HFF-Myc (cell line): Measurements from ENCODE around the gene TIAM1.

Source experiments
- DNase-seq: peaks from one replicate; pipeline ENCODE4 v3.0.0-alpha.2; 2011; ENCODE audit warnings: low read depth; ENCODE audit errors: extremely low read depth
- H3K4me3 ChIP-seq: replicated peaks from 2 replicates; pipeline ENCODE4 v1.5.1; 2011; ENCODE audit warnings: low read depth, mild to moderate bottlenecking, control low read depth, low read length
- CTCF ChIP-seq: IDR thresholded peaks from 2 replicates; pipeline ENCODE4 v1.5.1; 2012; ENCODE audit warnings: mild to moderate bottlenecking, low read depth, low read length, control low read depth; ENCODE audit errors: missing control alignments

TIAM1 gene

GRCh38 chr21:31278511-31279130 is 65.4 kb downstream of the TIAM1 start:
- no peak overlapping the region for H3K4me3 ChIP-seq
- TF ChIP-seq CTCF = no peak
- DNase-seq = no peak

GRCh38 chr21:31276663-31277062 is 67.4 kb downstream of the TIAM1 start:
- no peak for TF ChIP-seq CTCF
- DNase-seq = no peak
- H3K4me3 ChIP-seq = no peak overlapping the region

- no peak for DNase-seq
- TF ChIP-seq CTCF = no peak
- no peak overlapping the region for H3K4me3 ChIP-seq
These were observed 68.2 kb downstream of the TIAM1 start for GRCh38 chr21:31275901-31276300.

GRCh38 chr21:31273278-31273677 is 70.8 kb downstream of the TIAM1 start:
- TF ChIP-seq CTCF = no peak
- H3K4me3 ChIP-seq = no peak overlapping the region
- DNase-seq = no peak

- no peak for TF ChIP-seq CTCF
- H3K4me3 ChIP-seq = no peak overlapping the region
- DNase-seq = no peak
These were observed 76.0 kb downstream of the TIAM1 start for GRCh38 chr21:31268090-31268489.

- TF ChIP-seq CTCF = no peak
- no peak for DNase-seq
These were observed 76.4 kb downstream of the TIAM1 start for GRCh38 chr21:31267644-31268043.

GRCh38 chr21:31266241-31266640 is 77.8 kb downstream of the TIAM1 start:
- no peak for TF ChIP-seq CTCF
- DNase-seq = no peak
- no peak overlapping the region for H3K4me3 ChIP-seq

More at GRCh38 chr21:31267644-31268043, 76.4 kb downstream of the TIAM1 start:
- H3K4me3 ChIP-seq = no peak overlapping the region
